Activated CD8-positive, alpha-beta memory T cell treated with anti-CD3 and anti-CD28 coated beads, Interleukin-2, amount 50 U/mL, for 1 hour (primary cell): Measurements from ENCODE around the gene SULT1C4.
"Not testable (repeated sequence)": the region's sequence is repeated elsewhere in the genome, so short reads cannot be mapped to it uniquely, and the experiment has no call there.

Experiments
- DNase-seq: peaks from one replicate; pipeline ENCODE4 v3.0.0-alpha.2; 2020; ENCODE audit errors: extremely low read depth

The SULT1C4 gene

DNA sequence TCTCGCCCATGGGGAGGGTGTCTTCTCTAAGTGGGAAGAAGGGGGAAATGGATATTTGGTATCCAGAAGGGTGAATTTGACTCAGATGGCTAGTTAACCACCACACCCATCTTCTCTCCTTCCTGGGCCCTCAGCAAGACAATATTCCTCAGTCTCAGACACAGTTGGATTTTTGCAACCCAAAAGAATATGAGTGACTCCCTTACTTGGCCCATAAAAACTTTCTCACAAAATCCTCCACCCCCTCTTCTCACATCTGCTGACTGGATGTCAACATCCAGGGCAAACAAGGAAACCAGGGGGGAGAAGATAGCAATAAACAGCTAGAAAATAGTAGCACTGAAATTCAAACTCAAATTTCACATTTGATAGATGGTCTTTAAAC, 35.9 kb downstream of the SULT1C4 start:
- no peak for DNase-seq

DNA sequence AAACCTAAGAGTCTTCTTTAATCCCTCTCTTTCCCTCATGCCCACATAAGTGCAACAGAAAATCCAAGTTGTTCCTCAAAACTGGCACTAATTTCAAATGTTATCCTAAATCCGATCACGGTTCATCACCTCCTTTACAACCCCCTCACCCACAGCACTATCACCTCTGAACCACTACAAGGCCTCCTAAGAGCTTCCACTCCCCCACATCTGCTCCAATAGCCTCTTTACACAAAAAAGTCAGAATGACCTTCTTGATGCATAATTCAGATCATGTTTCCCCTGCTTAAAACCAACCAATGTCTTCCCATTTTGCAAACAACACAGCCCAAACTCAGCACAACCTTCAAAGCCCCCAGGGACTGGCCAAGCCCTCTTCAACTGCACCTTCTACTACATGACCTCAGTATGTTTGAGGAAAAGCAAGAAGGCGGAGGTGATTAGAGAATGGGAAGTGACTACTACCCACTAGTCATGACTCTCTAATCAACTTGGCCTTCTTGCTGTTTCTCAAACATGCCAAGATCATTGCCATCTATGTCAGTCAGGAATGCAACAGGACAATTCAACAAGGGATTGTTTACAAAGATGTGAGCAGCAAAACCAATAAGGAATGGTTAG, 36.6 kb downstream of the SULT1C4 start:
- no peak for DNase-seq

DNA sequence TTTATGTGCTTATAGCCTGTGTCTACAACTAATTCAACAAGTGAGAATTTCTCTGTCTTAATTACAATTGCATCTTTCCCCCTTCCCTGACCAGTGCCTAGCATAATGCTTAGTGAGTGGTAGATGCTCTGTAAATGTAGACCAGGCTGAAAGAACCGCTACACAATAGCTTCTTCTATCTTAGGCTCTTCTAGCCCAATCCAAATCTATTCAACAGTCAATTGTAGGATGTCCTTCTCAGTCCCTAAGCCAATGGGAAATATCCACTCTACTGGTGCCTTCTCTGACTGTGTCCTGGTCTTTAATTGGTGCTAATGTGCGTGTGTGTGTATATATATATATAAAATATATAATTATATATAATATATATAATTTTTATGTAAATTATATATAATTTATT, 37.2 kb downstream of the SULT1C4 start:
- DNase-seq: no peak

DNA sequence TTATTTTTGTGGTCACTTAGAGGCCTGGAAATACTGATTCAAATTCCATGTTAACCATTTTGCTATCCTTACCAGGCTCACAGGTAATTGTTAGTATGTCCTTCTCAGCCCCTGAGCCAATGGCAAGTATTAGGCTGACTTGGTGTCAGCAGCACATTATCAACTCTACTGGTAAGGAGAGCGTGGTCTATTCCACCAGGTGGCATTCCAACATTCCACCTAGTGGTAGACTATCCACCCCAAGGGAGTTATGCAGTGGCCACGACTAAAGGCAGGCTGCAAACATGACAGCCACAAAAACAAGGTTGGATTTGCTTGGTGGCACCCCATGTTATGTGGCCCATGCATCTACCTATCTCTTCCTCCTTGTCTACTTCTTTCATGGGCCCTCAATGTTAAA, 39.5 kb downstream of the SULT1C4 start:
- no peak for DNase-seq

DNA sequence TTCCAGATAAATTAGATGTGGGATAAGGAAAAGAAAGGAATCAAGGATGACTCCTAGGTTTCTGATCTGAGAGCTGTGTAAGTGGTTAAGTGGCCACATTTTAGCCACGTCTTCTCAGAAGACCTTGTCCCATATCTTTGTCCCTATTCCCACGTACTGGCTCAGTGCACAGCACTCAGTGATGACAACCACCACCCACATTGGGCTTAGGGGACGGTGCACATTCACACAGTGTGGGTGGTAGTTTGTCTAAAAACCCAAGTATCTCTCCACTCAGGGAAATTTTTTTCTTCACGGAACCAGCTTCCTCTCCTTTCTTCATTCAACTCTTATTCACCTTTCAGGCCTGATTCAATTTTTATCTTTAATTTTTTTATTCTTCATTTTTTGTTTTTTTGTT, 40.7 kb downstream of the SULT1C4 start:
- no peak for DNase-seq

DNA sequence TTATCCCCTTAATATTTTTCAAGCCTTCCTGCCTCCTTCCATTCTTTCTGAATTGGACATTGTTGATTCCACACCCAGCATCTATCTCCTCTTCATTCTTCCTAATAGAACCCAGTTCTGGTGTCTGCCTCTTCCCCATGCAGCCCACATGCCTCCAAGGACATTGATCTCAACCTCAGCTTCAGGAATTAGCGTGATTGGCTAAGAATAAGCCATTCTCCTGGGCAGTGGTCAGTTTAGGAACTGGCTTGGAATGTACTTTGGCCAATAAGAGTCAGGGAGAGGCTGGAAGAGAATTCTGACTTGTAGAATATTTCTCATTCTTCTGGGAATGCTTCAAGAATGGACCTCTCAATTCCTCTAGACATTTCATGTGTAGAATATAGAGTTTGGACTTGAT, 45.3 kb downstream of the SULT1C4 start:
- no peak for DNase-seq

DNA sequence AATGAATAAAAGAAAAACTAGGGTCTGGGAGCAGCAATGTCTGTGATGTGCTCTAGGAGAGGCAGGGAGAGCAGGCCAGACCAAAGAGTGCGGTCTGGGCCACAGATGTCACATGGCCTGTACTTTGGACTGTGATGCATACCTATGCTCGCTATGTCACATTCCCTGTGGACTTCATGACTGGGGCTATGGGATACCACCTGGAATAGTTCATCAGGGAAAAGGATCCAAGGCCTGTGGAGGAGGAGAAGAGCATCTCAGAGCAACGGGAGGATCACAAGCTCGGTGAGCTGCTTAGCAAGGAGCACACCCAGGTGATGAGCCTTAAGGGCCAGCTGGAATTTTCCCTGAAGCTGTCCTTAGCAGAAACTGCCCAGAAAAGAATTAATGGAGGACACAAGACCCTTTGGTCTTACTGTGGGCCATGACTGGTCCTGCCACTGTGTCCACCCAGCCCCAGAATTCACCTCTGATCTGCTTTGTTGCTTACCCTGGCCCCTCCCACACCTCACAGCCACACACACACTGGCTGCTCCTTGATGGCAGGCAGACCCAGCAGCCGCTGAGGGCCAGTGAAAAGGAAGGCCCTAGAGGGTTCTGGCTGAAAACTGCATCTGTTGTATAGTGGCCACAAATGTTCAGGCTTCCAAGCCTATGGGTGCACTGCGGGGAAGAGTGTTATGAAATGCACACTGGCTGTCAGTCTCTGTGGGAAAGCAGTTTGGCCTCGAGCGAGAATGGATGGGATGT, 45.9 kb downstream of the SULT1C4 start:
- DNase-seq: no peak

DNA sequence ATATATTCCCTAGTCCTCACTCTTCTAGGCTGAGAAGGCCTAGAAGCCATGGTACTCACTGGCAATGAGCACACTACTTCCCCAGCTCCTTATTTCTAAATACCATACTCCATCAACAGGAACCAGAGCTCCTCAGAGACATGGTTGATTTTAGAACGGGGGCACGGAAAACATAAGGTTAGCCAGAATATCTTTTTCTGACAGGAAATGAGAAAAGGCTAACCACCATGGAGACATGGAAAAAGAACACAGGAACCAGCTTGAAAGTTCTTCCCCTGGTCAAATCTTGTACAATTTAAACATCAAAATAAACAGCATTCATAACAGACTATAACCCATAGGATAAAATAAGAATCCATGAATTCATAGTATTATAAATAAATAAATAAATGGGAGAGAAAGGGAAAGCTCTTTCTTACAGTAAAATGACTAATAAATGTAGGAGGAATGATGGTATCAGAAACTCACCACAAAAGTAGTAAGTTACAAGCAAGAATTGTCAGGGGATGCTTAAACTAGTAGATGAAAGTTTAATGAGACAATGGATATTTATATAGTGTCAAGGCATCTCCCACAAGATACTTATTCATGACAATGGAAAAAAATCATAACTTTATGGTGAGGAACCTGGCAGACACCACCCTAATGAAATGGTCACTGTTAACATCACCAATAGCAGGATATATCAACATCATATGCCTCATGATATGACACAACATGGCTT, 50.7 kb downstream of the SULT1C4 start:
- DNase-seq: no peak

DNA sequence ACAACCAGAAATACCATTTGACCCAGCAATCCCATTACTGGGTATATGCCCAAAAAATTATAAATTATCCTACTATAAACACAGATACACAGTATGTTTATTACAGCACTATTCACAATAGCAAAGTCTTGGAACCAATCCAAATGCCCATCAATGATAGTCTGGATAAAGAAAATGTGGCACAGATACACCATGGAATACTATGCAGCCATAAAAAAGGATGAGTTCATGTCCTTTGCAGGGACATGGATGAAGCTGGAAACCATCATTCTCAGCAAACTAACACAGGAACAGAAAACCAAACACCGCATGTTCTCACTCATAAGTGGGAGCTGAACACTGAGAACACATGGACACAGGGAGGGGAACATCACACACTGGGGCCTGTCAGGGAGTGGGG, 57.8 kb downstream of the SULT1C4 start:
- not testable (repeated sequence) for DNase-seq

DNA sequence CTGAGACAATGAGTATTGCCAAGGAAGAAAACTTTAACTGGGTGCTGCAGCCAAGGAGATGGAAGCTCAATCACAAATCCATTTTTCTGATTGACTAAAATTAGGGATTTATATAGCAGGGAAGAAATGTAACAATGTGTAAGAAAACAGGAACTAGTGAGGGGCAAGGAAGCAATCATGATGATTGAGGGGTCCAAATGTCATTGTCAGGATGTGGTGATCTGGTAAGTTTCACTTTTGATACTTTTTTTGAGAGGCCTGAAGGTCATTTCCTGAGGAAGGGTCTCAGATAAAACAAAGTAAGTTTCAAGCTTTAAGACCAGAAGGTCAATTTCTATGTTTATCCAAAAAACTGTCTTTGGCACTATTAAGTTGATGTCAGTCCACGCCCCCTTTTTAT, 59.2 kb downstream of the SULT1C4 start:
- no peak for DNase-seq
